Left renal cortex interstitium (tissue), 4 donors: ENCODE data around the gene POLR1B. TPM values are rescaled to one million over a fixed set of nuclear protein-coding genes. Genes with fewer than 3 reads are reported as not detected.
"Not testable (repeated sequence)": the region's sequence is repeated elsewhere in the genome, so short reads cannot be mapped to it uniquely, and the experiment has no call there.

Experiments
- DNase-seq, 4 donors: peaks; one replicate each; pipeline ENCODE4 v3.0.0-alpha.2; 2013; ENCODE audit warnings: low read depth in 4 of 4, low spot score in 2 of 4, missing footprints in 1 of 4
- polyA plus RNA-seq, 4 donors: library from polyadenylated mRNA; unstranded; fragments of 120-200 nt; gene quantifications; one replicate each; pipeline ENCODE4 v1.2.1, GENCODE V29; 2013; ENCODE audit not compliant: insufficient read length in 4 of 4

Gene POLR1B, protein sequence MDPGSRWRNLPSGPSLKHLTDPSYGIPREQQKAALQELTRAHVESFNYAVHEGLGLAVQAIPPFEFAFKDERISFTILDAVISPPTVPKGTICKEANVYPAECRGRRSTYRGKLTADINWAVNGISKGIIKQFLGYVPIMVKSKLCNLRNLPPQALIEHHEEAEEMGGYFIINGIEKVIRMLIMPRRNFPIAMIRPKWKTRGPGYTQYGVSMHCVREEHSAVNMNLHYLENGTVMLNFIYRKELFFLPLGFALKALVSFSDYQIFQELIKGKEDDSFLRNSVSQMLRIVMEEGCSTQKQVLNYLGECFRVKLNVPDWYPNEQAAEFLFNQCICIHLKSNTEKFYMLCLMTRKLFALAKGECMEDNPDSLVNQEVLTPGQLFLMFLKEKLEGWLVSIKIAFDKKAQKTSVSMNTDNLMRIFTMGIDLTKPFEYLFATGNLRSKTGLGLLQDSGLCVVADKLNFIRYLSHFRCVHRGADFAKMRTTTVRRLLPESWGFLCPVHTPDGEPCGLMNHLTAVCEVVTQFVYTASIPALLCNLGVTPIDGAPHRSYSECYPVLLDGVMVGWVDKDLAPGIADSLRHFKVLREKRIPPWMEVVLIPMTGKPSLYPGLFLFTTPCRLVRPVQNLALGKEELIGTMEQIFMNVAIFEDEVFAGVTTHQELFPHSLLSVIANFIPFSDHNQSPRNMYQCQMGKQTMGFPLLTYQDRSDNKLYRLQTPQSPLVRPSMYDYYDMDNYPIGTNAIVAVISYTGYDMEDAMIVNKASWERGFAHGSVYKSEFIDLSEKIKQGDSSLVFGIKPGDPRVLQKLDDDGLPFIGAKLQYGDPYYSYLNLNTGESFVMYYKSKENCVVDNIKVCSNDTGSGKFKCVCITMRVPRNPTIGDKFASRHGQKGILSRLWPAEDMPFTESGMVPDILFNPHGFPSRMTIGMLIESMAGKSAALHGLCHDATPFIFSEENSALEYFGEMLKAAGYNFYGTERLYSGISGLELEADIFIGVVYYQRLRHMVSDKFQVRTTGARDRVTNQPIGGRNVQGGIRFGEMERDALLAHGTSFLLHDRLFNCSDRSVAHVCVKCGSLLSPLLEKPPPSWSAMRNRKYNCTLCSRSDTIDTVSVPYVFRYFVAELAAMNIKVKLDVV
- polyA plus RNA-seq = 10 to 100 TPM; 22.0 to 26.3 (median 23.0) TPM

GRCh38 chr2:112542123-112542983 is at the start of gene POLR1B:
Gene POLR1B (plus strand): TSS chr2:112542465. CDS start chr2:112542495, 30 bp downstream.
- DNase-seq = peak; percentile 80 to 96 (median 86)

DNA sequence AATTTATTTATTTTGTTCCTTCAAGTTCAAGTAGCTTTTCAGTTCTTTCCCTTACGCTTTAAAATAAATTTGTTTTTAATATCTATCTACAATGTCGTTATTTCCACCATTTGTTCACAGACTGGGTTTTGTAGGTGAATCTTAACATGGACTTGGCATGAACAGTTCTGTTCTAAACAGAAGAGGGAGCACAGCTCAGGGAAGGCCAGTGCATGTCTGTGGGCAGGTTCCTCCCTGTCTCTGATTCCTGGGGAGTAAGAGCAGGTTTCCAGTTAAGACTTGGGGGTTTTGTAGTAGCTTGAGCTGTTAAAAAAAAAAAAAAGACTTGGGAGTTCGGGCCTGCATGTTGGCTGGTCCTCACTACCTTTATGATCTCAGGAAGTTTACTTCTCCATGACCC is 49.2 kb upstream of the POLR1B start:
- DNase-seq = no peak

GRCh38 chr2:112493858-112494648 is 48.2 kb upstream of the POLR1B start:
- no peak for DNase-seq

GRCh38 chr2:112494828-112495227 is 47.4 kb upstream of the POLR1B start:
- DNase-seq = no peak

DNA sequence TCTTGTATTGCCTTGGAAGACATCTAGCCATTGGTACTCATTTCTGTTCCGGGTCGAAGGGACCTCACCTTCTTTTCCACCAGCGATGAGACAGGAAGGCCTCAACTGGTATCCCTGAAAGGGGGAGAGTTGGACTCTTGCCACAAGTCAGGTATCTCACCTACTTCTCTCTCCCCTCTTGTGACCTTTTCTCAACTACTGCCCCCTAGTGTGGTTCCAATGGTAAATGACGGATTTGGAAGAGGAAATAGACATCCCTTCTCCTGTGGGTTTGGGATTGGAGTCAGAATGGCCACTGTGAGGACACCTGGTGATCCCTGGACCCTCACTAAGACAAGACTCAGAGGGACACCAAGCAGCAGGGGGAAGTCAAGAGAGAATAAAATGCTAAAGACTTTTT is 46.4 kb upstream of the POLR1B start:
- DNase-seq = not testable (repeated sequence)

- DNase-seq = not testable (repeated sequence)
Observed at GRCh38 chr2:112500850-112501484, 41.3 kb upstream of the POLR1B start.

- not testable (repeated sequence) for DNase-seq
Observed at GRCh38 chr2:112509239-112509998, 32.8 kb upstream of the POLR1B start.

DNA sequence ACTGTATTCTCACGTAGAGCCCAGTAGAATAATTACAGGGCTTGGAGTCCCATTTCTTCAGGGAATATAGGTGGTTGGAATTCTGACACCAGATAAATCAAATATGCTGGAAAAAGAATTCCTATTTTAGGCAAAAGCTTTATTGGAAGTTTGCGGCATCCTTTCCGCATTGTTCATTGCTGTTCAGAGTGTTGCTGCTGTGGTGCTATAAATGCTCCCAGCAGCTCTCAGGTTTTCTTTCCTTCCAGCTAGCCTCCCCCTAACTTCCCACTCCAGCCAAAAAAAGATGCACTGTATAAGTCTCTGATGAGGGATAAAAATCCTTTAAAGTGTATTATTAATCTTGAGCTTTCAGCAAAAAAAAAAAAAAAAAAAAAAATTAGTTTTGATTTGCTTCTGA is 25.5 kb upstream of the POLR1B start:
- DNase-seq = no peak

DNA sequence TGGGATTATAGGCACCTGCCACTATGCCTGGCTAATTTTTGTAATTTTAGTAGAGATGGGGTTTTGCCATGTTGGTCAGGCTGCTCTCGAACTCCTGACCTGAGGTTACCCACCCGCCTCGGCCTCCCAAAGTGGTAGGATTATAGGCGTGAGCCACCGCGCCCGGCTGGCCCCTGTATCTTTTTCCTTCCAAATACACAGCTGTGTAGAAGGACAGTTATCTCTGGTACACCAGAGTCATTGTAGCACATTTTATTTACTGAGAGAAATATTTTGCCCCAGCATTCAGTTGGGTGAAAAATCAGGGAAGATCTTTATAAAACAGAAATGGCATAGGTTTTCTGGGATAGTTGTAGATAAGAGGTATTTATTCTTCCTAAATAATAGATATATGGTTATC is 23.5 kb upstream of the POLR1B start:
- no peak for DNase-seq

DNA sequence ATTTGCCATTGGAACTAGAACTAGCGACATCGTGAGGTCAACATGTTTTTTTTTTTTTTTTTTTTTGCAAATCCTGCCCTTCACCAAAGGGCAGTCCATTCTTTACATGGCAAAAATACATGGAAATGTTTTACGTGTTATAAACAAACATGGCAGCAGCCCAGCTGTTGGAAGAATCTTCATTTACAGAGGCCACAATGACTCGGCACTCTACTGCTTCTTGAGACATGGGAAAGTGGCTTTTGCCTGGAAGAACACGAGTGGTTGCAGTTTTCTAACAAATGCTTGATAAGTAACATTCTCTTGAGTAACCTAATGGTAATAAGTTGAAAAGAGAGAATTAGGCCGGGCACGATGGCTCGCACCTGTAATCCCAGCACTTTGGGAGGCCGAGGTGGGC is 22.8 kb upstream of the POLR1B start:
- DNase-seq = no peak

GRCh38 chr2:112520234-112520783 is 22.0 kb upstream of the POLR1B start:
- DNase-seq = no peak

- no peak for DNase-seq
Observed at GRCh38 chr2:112523291-112523777, 18.9 kb upstream of the POLR1B start.

GRCh38 chr2:112524276-112524675 is 18.0 kb upstream of the POLR1B start:
- not testable (repeated sequence) for DNase-seq

- no peak for DNase-seq
Observed at GRCh38 chr2:112528541-112528940, 13.7 kb upstream of the POLR1B start.

- DNase-seq = no peak
Observed at GRCh38 chr2:112529757-112530156, 12.5 kb upstream of the POLR1B start.

DNA sequence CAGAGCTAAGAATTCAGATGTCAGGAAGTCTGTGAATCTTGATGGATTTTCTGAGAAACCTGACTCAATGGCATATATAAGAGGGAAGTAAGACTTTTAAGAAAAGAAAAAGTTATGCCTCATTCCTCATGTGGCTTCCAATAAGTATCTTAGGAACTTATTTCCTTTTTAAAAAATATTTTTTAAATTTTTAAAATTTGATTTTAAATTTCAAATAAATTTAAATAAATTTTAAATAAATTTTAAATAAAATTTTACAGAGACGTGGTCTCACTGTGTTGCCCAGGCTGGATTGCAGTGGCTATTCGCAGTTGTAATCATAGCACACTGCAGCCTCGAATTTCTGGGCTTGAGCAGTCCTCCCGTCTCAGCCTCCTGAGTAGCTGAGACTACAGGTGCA is 11.5 kb upstream of the POLR1B start:
- DNase-seq = no peak

GRCh38 chr2:112534826-112535225 is 7.4 kb upstream of the POLR1B start:
- DNase-seq = no peak

DNA sequence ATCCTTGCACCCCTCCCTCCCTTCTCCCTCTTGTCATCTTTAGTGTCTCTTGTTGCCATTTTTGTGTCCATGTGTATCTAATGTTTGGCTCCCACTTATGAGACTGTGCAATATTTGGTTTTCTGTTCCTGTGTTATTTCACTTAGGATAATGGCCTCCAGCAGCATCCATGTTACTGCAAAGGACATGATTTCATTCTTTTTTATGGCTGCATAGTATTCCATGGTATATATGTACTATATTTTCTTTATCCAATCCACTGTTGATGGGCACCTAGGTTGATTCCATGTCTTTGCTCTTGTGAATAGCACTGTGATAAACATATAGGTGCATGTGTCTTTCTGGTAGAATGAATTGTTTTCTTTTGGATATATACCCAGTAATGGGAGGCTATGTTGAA is 5.6 kb upstream of the POLR1B start:
- DNase-seq = not testable (repeated sequence)
